Heart left ventricle (tissue), 16 donors: Measurements from ENCODE around the gene TSKU. TPM values are rescaled to one million over a fixed set of nuclear protein-coding genes. Genes with fewer than 3 reads are reported as not detected.
A peak's percentile ranks its signal among the peaks of the same experiment; 100 is the strongest.

ENCODE experiments used
- ATAC-seq, 4 donors: fragments of 200-7000 bp; cut with Tn5 transposase; one replicate each; pipeline ENCODE4 v1.9.1; 2020 to 2022; ENCODE audit warnings: moderate library complexity in 4 of 4, mild to moderate bottlenecking in 3 of 4, moderate number of reproducible peaks in 1 of 4
- DNase-seq, 5 donors: peaks; one replicate each; pipeline ENCODE4 v3.0.0-alpha.2; 2020
- H3K27ac ChIP-seq, 12 donors: fragments of 200-600 bp; sonication (generic) in 4 of 12; one replicate each; pipeline versions ENCODE4 v1.5.0 to v1.8.0; 2016 to 2022; ENCODE audit warnings: mild to moderate bottlenecking in 2 of 12
- H3K27me3 ChIP-seq, 9 donors: fragments of 200-600 bp; sonication (generic) in 2 of 9; one replicate each; pipeline versions ENCODE4 v1.5.1 to v1.8.0; 2016 to 2022; ENCODE audit warnings: mild to moderate bottlenecking in 3 of 9
- H3K36me3 ChIP-seq, 9 donors: fragments of 200-600 bp; sonication (generic) in 2 of 9; one replicate each; pipeline versions ENCODE4 v1.5.0 to v1.8.0; 2018 to 2022; ENCODE audit warnings: mild to moderate bottlenecking in 2 of 9
- H3K4me1 ChIP-seq, 12 donors: fragments of 200-600 bp; sonication (generic) in 4 of 12; one replicate each; pipeline versions ENCODE4 v1.5.0 to v1.8.0; 2016 to 2022; ENCODE audit warnings: mild to moderate bottlenecking in 3 of 12
- H3K4me3 ChIP-seq, 12 donors: fragments of 200-600 bp; sonication (generic) in 4 of 12; one replicate each; pipeline versions ENCODE4 v1.5.0 to v1.8.0; 2017 to 2022; ENCODE audit warnings: mild to moderate bottlenecking in 9 of 12, moderate library complexity in 4 of 12
- H3K9me3 ChIP-seq, 12 donors: fragments of 200-600 bp; sonication (generic) in 4 of 12; one replicate each; pipeline versions ENCODE4 v1.5.0 to v1.8.0; 2016 to 2022; ENCODE audit warnings: mild to moderate bottlenecking in 1 of 12
- POLR2A ChIP-seq, 2 donors: fragments of 450-650 bp; IDR thresholded peaks; one replicate each; pipeline ENCODE4 v1.6.1; 2017; ENCODE audit warnings: antibody characterized with exemption in 2 of 2, mild to moderate bottlenecking in 2 of 2, moderate library complexity in 2 of 2
- WGBS, 4 donors: extraction: QIAGEN DNeasy Blood & Tissue Kit in 2 of 4; methylation state at CpG; one replicate each; pipeline versions ENCODE4 v1.1.5 to v1.1.7; 2013 to 2018; 5-methylcytosine and 5-hydroxymethylcytosine counted together
- intact Hi-C, 10 donors: fragments of 100-400 bp; cut with DNase I; formaldehyde crosslinking; loops; one replicate each; pipeline versions ENCODE4 v1.11.1 to v1.14.2; 2022
- polyA plus RNA-seq, 2 donors: library from polyadenylated mRNA; stranded (reverse); fragments of 200-250 nt; gene quantifications; one replicate each; pipeline ENCODE4 v1.2.3, GENCODE V29; 2013
- total RNA-seq, 9 donors: library from RNA; depleted of rRNA in 2 of 9; stranded (reverse); fragments of >200 nt in 2 of 9; fragmentation: NEBNext Ultra II Directional in 3 of 9; extraction: Animal tissue kit (Norgen Biotek cat#: 25700) in 3 of 9; gene quantifications; one replicate each; pipeline versions ENCODE4 v1.1.0 to v1.2.4, GENCODE V29; 2016 to 2023
- TF ChIP-seq, protein P1 (sequence below), 12 donors: fragments of 200-600 bp; sonication (generic) in 4 of 12; IDR thresholded peaks; one replicate each; pipeline versions ENCODE4 v1.5.0 to v1.8.0; 2018 to 2022; ENCODE audit warnings: antibody characterized with exemption in 12 of 12, mild to moderate bottlenecking in 5 of 12
- donor health status: ischemic (EF 13 %, LVEDD 7.1; RV severe dilation, severe dysfunction).
- donor health status: healthy with polysubstance abuse.
- donor health status: DM: no; HTN: yes; CAD: no.
- donor health status: DM: no; HTN: no; CAD: no.
- donor health status: ischemic (EF 25% LVEDD 6.9; RV normal size, moderate dysfunction).
- donor health status: ischemic (EF 25% LVEDD 5.7; RV mildly dilated, moderate dysfunction).
- donor health status: healthy.
- donor health status: DM: yes; HTN: yes; CAD: no.
- donor health status: ischemic (EF 35%, LVEDD 5.7; RV mildly dilated, moderate dysfunction).
- donor health status: nonischemic (EF 11% LVEDD 7.7; RV severe dilation, severe dysfunction).
- donor health status: DM: yes; HTN: yes; CAD: no.
- donor health status: PGD.
- donor health status: ischemic (EF 29% LVEDD 5.4; RV normal size, mild dysfunction).
- donor health status: nonischemic (EF 23%, LVEDD 6.1; RV moderate dilation, normal function).

TSKU gene
- total and polyA plus RNA-seq, 11 donors = 4.5 to 39.8 (median 11.2) TPM

- no peak for TF ChIP-seq POLR2A (IDR thresholded peaks at IDR 0.05)
- TF ChIP-seq, protein P1, sequence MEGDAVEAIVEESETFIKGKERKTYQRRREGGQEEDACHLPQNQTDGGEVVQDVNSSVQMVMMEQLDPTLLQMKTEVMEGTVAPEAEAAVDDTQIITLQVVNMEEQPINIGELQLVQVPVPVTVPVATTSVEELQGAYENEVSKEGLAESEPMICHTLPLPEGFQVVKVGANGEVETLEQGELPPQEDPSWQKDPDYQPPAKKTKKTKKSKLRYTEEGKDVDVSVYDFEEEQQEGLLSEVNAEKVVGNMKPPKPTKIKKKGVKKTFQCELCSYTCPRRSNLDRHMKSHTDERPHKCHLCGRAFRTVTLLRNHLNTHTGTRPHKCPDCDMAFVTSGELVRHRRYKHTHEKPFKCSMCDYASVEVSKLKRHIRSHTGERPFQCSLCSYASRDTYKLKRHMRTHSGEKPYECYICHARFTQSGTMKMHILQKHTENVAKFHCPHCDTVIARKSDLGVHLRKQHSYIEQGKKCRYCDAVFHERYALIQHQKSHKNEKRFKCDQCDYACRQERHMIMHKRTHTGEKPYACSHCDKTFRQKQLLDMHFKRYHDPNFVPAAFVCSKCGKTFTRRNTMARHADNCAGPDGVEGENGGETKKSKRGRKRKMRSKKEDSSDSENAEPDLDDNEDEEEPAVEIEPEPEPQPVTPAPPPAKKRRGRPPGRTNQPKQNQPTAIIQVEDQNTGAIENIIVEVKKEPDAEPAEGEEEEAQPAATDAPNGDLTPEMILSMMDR (IDR thresholded peaks at IDR 0.05) = no peak
- ATAC-seq (peak in 3 of 4 donors; percentile 35 to 59 (median 56)), DNase-seq (peak in 4 of 5 donors; percentile 56 to 73 (median 59))
- Histone ChIP-seq H3K4me3 (no peak overlapping the region), H3K36me3 (no peaks in the 10 kb centered on the region), H3K27me3 (no peaks in the 10 kb centered on the region), H3K9me3 (no peaks in the 10 kb centered on the region), H3K4me1 (peaks cover 5 to 52% (median 41%) of the 10 kb centered on the region in 12 donors), H3K27ac (peak overlapping the region in 2 of 12 donors; percentile 9 to 28)
- WGBS, 4 donors = 21 to 41% (median 29%) methylated on average over 5 of the region's 5 CpGs
- intact Hi-C loops = loop anchor here in 1 of 10 donors (2.0 kb wide), 1 partner anchor 35 kb away; no protein-coding TSS in a partner anchor
Observed at GRCh38 chr11:76763573-76764346, 19.4 kb upstream of the TSKU start.

DNA sequence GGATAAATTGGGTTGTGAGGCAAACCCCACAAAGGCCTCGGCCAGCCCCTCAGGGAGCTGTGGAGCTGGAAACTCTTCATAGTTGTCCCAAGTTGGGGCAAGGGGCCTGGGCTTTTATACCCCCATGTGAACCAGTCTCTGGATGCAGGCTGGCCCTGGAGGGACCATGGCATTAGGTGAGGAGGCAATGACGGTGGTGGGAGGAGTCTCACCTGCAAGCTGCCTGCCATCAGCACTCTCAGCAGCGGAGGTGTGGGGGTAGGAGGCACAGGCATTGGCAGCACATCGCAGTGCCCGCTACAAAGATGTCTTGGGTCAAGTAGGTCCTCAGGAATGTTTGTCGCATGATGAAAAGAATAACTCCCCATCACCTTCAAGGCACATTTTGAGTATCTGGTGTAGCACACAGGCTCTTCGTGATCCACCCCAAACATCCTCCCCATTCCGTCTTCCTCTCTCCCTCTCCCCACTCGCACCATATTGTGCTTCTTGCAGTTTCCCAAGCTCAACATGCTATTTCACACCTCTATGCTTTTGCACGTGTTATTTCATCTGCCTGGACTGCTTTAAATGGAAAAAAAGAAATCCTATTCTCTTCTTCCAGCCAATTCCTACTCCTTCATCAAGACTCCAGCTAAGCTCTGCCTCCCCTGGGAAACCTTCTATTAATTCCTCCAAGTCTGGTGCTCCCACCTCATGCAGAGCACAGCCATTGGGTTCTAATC is 18.1 kb upstream of the TSKU start:
- ATAC-seq (no peak), DNase-seq (peak in 1 of 5 donors; percentile 13)
- WGBS, 4 donors = 90 to 93% (median 91%) methylated on average over 10 of the region's 10 CpGs
- no peaks in the 10 kb centered on the region for H3K27me3 ChIP-seq
- TF ChIP-seq, protein P1 (IDR thresholded peaks at IDR 0.05) = no peak
- no peak for TF ChIP-seq POLR2A (IDR thresholded peaks at IDR 0.05)
- no peaks in the 10 kb centered on the region for H3K9me3 ChIP-seq
- intact Hi-C loops = no loop called here
- H3K4me1 ChIP-seq = peaks cover 8 to 66% (median 48%) of the 10 kb centered on the region in 12 donors
- no peak overlapping the region for H3K27ac ChIP-seq
- H3K36me3 ChIP-seq = no peaks in the 10 kb centered on the region
- no peak overlapping the region for H3K4me3 ChIP-seq

- WGBS, 4 donors = 29 to 49% (median 31%) methylated on average over 5 of the region's 5 CpGs
- no peaks in the 10 kb centered on the region for H3K27me3 ChIP-seq
- intact Hi-C loops = no loop called here
- peak in 1 of 5 donors; percentile 62 for DNase-seq
- no peaks in the 10 kb centered on the region for H3K9me3 ChIP-seq
- ATAC-seq = peak in 3 of 4 donors; percentile 36 to 60 (median 58)
- peak overlapping the region in 5 of 12 donors; percentile 32 to 43 (median 36) for H3K27ac ChIP-seq
- no peak for TF ChIP-seq POLR2A (IDR thresholded peaks at IDR 0.05)
- TF ChIP-seq, protein P1 (IDR thresholded peaks at IDR 0.05) = no peak
- peaks cover 8 to 74% (median 50%) of the 10 kb centered on the region in 12 donors for H3K4me1 ChIP-seq
- H3K36me3 ChIP-seq = no peaks in the 10 kb centered on the region
- no peak overlapping the region for H3K4me3 ChIP-seq
Observed at GRCh38 chr11:76765863-76766350, 17.2 kb upstream of the TSKU start.

- H3K4me3 ChIP-seq = no peak overlapping the region
- H3K4me1 ChIP-seq = peaks cover 8 to 80% (median 54%) of the 10 kb centered on the region in 12 donors
- H3K36me3 ChIP-seq = no peaks in the 10 kb centered on the region
- H3K9me3 ChIP-seq = no peaks in the 10 kb centered on the region
- intact Hi-C loops = no loop called here
- H3K27me3 ChIP-seq = no peaks in the 10 kb centered on the region
- H3K27ac ChIP-seq = peak overlapping the region in 4 of 12 donors; percentile 32 to 43 (median 38)
- DNase-seq = peak in 1 of 5 donors; percentile 24
- WGBS, 4 donors = 94 to 98% (median 96%) methylated on average over 5 to 6 of the region's 6 CpGs
- TF ChIP-seq, protein P1 (IDR thresholded peaks at IDR 0.05) = no peak
- no peak for TF ChIP-seq POLR2A (IDR thresholded peaks at IDR 0.05)
- no peak for ATAC-seq
Observed at GRCh38 chr11:76766521-76766920, 16.6 kb upstream of the TSKU start.
